Neuronal stem cell (in vitro differentiated cells): ENCODE measurements around the gene STIMATE.

Experiments used
- DNase-seq: peaks from one replicate; pipeline ENCODE4 v3.0.0-alpha.2; 2013; ENCODE audit warnings: low spot score
- H2AFZ ChIP-seq: one replicate; pipeline ENCODE4 v1.6.1; 2013; ENCODE audit warnings: mild to moderate bottlenecking, low read length, inconsistent platforms
- H2AK5ac ChIP-seq: 2 replicates; pipeline ENCODE4 v1.6.1; 2013; ENCODE audit warnings: low read depth, mild to moderate bottlenecking, inconsistent platforms, low read length, moderate library complexity, mixed read lengths
- H2BK120ac ChIP-seq: 2 replicates; pipeline ENCODE4 v1.6.1; 2013; ENCODE audit warnings: low read depth, mild to moderate bottlenecking, inconsistent platforms, low read length, moderate library complexity, mixed read lengths
- H2BK12ac ChIP-seq: one replicate; pipeline ENCODE4 v1.6.1; 2013; ENCODE audit warnings: low read length, inconsistent platforms
- H2BK15ac ChIP-seq: 2 replicates; pipeline ENCODE4 v1.6.1; 2013; ENCODE audit warnings: mild to moderate bottlenecking, low read length, inconsistent platforms, mixed read lengths
- H2BK5ac ChIP-seq: one replicate; pipeline ENCODE4 v1.6.1; 2013; ENCODE audit warnings: inconsistent platforms, mild to moderate bottlenecking, low read length, moderate library complexity
- H3K14ac ChIP-seq: one replicate; pipeline ENCODE4 v1.6.1; 2013; ENCODE audit warnings: low read length, inconsistent platforms
- H3K18ac ChIP-seq: 2 replicates; pipeline ENCODE4 v1.6.1; 2013; ENCODE audit warnings: low read length, inconsistent platforms
- H3K23ac ChIP-seq: 2 replicates; pipeline ENCODE4 v1.6.1; 2013; ENCODE audit warnings: low read depth, mild to moderate bottlenecking, mixed read lengths, low read length, inconsistent platforms; ENCODE audit not compliant: poor library complexity
- H3K27ac ChIP-seq: replicated peaks from 3 replicates; pipeline ENCODE4 v1.5.1; 2013; ENCODE audit warnings: low read length, inconsistent platforms
- H3K27me3 ChIP-seq, 3 experiments: 2 replicates each; pipeline ENCODE4 v1.6.1; 2013; ENCODE audit warnings: low read length in 3 of 3, mild to moderate bottlenecking in 2 of 3, inconsistent platforms in 1 of 3, low read depth in 1 of 3, mixed read lengths in 1 of 3, moderate library complexity in 1 of 3; ENCODE audit not compliant: control insufficient read depth in 3 of 3, insufficient read depth in 3 of 3
- H3K36me3 ChIP-seq, 2 donors: replicated peaks in 1 of 2; 2 replicates each; pipeline ENCODE4 v1.6.1; 2013; ENCODE audit warnings: low read length in 2 of 2; ENCODE audit not compliant: control insufficient read depth in 2 of 2, insufficient read depth in 2 of 2
- H3K4ac ChIP-seq: 2 replicates; pipeline ENCODE4 v1.6.1; 2013; ENCODE audit warnings: inconsistent platforms, mild to moderate bottlenecking, low read length, moderate library complexity
- H3K4me1 ChIP-seq, 2 donors: 1 replicate in 1 of 2; 2 replicates in 1 of 2; pipeline ENCODE4 v1.6.1; 2013; ENCODE audit warnings: low read length in 2 of 2, low read depth in 1 of 2; ENCODE audit not compliant: control insufficient read depth in 2 of 2, insufficient read depth in 1 of 2
- H3K4me2 ChIP-seq: one replicate; pipeline ENCODE4 v1.6.1; 2013; ENCODE audit warnings: mild to moderate bottlenecking, low read length, inconsistent platforms; ENCODE audit not compliant: insufficient read depth, poor library complexity, severe bottlenecking
- H3K4me3 ChIP-seq, 2 donors: 2 replicates each; pipeline ENCODE4 v1.5.1; 2013; ENCODE audit warnings: low read length in 2 of 2, mild to moderate bottlenecking in 2 of 2, inconsistent platforms in 1 of 2, moderate library complexity in 1 of 2
- H3K79me1 ChIP-seq: one replicate; pipeline ENCODE4 v1.6.1; 2013; ENCODE audit warnings: low read depth, mild to moderate bottlenecking, inconsistent platforms, low read length, moderate library complexity
- H3K9ac ChIP-seq: one replicate; pipeline ENCODE4 v1.6.1; 2013; ENCODE audit warnings: mild to moderate bottlenecking, low read depth, low read length, inconsistent platforms; ENCODE audit not compliant: poor library complexity
- H3K9me3 ChIP-seq, 2 donors: replicated peaks in 1 of 2; 2 replicates each; pipeline versions ENCODE3 to v1.6.1; 2013; ENCODE audit warnings: low read length in 2 of 2, mild to moderate bottlenecking in 2 of 2, inconsistent platforms in 1 of 2, low read depth in 1 of 2, mixed read lengths in 1 of 2, moderate library complexity in 1 of 2; ENCODE audit not compliant: control insufficient read depth in 2 of 2, insufficient read depth in 1 of 2
- H4K8ac ChIP-seq: one replicate; pipeline ENCODE4 v1.6.1; 2013; ENCODE audit warnings: low read depth, mild to moderate bottlenecking, inconsistent platforms, low read length, moderate library complexity
- H4K91ac ChIP-seq: one replicate; pipeline ENCODE4 v1.6.1; 2013; ENCODE audit warnings: low read length, low read depth, mild to moderate bottlenecking, inconsistent platforms; ENCODE audit not compliant: poor library complexity
- WGBS, 2 donors: extraction: QIAGEN DNeasy Blood & Tissue Kit; methylation state at CpG; one replicate each; pipeline ENCODE4 v1.1.7; 2013; ENCODE audit warnings: missing lambda C conversion rate in 2 of 2, mixed read lengths in 1 of 2; ENCODE audit not compliant: insufficient read length in 2 of 2, insufficient replicate concordance in 1 of 2; ENCODE audit errors: extremely low coverage in 2 of 2; 5-methylcytosine and 5-hydroxymethylcytosine counted together

The STIMATE gene

DNA sequence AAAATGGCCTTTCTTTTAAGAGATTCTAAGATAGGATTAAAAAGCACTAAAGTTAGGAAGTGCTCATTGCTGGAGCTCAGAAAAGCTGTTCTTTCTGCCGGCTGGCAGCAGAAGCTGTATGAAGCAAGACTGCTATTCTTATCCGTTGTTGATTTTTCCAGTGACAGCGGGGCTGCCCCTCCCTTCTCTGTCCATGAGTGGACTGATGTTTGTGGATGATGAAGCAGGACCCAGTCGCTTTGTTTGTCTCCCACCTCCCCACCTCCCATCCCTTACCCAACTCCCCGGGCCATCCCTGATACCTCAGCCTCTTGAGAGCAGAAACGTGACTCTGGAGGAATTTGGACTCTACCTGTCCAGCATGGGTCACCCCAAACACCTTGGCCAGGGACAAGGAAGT is 52.2 kb downstream of the STIMATE start:
- no CpG with 5 or more reads among the region's 6 CpGs for WGBS, 2 donors
- Histone ChIP-seq H3K9ac (no peak overlapping the region), H2AFZ (no peak overlapping the region), H3K36me3 (peaks cover 12 to 44% of the 10 kb centered on the region in 2 donors), H3K23ac (no peak overlapping the region), H3K79me1 (no peaks in the 10 kb centered on the region), H2BK12ac (no peak overlapping the region), H4K8ac (no peak overlapping the region), H2BK15ac (no peak overlapping the region), H2BK120ac (no peak overlapping the region), H3K9me3 (no peaks in the 10 kb centered on the region), H3K4ac (no peak overlapping the region), H3K27ac (no peak overlapping the region), H4K91ac (no peak overlapping the region), H2AK5ac (no peak overlapping the region), H3K4me2 (no peak overlapping the region), H2BK5ac (no peak overlapping the region), H3K4me1 (peaks cover 0 to 11% of the 10 kb centered on the region in 2 donors), H3K27me3 (no peaks in the 10 kb centered on the region), H3K14ac (no peak overlapping the region), H3K18ac (no peak overlapping the region), H3K4me3 (no peak overlapping the region)
- DNase-seq, result no peak

DNA sequence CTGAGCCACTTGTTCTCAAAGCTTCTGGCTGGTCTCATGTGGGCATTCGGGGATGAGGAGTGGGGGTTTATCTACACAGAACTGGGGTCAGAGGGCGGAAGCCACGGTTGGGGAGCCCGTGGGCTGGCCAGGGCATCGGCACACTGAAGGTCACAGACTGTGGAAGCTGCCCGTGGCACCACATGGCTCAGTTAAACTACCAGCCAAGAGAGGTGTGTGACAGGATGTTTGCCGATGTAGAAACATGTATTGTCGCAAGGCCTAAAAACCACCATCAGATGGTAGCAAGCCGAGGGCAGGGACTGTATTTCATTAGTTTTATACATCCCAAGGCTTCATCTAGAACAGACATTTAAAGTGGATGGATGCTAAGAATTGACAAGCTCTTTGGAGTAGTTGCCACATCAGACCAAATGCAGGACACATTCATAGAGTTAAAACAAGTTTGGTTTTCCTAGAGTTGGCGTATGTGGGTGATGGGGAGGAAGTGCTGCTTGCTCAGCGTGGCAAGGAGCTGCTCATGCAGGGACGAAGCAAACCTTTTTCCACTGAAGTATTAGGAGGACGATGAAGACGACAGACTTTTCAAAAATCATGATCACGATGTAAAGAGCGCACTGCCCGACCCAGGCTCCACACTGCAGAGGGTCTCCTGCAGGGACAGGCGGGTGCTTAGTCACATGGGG is 52.9 kb downstream of the STIMATE start:
- Histone ChIP-seq H3K4me3 (no peak overlapping the region), H3K23ac (no peak overlapping the region), H3K27ac (no peak overlapping the region)

DNA sequence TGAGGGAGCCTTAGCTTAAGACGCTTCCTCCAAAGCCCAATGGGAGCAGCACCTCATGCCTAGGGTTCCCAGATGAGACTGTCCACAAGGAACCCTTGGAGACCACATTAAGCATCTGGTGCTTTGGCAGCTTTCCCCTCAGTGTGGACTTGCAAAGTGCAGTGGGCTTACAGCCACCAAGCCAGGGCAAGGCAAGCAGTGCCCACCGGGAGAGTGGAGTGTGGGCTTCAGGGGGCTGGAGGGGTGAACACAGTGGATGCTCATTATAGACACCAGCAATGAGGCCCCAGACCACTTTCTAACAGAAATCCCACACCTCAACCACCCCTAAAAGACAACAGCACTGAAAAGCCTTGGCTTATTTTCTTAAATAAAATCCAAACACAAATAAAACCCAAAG is 53.5 kb downstream of the STIMATE start:
- Histone ChIP-seq H2BK12ac (no peak overlapping the region), H2BK120ac (no peak overlapping the region), H3K9ac (no peak overlapping the region), H3K79me1 (no peaks in the 10 kb centered on the region), H3K4me2 (no peak overlapping the region), H2AK5ac (no peak overlapping the region), H3K4me3 (no peak overlapping the region), H3K27ac (no peak overlapping the region), H2BK5ac (no peak overlapping the region), H3K9me3 (no peaks in the 10 kb centered on the region), H3K14ac (no peak overlapping the region), H3K4ac (no peak overlapping the region), H3K23ac (no peak overlapping the region), H4K91ac (no peak overlapping the region), H3K36me3 (peaks cover 12 to 34% of the 10 kb centered on the region in 2 donors), H3K18ac (peak overlapping the region; percentile 11), H3K4me1 (peaks cover 0 to 15% of the 10 kb centered on the region in 2 donors), H2AFZ (no peak overlapping the region), H2BK15ac (no peak overlapping the region), H4K8ac (no peak overlapping the region), H3K27me3 (no peaks in the 10 kb centered on the region)
- no CpG with 5 or more reads among the region's 2 CpGs for WGBS, 2 donors
- DNase-seq, result no peak

More for the DNA sequence above, 52.9 kb downstream of the STIMATE start:
- Histone ChIP-seq H2AK5ac (no peak overlapping the region), H2BK120ac (no peak overlapping the region), H4K8ac (no peak overlapping the region), H3K14ac (no peak overlapping the region), H4K91ac (no peak overlapping the region), H3K4me2 (no peak overlapping the region), H2BK5ac (no peak overlapping the region), H3K79me1 (no peaks in the 10 kb centered on the region), H2AFZ (no peak overlapping the region), H3K36me3 (peaks cover 12 to 39% of the 10 kb centered on the region in 2 donors), H3K18ac (no peak overlapping the region), H3K4me1 (peaks cover 0 to 12% of the 10 kb centered on the region in 2 donors), H3K9me3 (no peaks in the 10 kb centered on the region), H3K4ac (no peak overlapping the region), H2BK12ac (no peak overlapping the region), H3K27me3 (no peaks in the 10 kb centered on the region), H3K9ac (no peak overlapping the region), H2BK15ac (no peak overlapping the region)
- DNase-seq, result no peak
- WGBS, 2 donors, result no CpG with 5 or more reads among the region's 18 CpGs

DNA sequence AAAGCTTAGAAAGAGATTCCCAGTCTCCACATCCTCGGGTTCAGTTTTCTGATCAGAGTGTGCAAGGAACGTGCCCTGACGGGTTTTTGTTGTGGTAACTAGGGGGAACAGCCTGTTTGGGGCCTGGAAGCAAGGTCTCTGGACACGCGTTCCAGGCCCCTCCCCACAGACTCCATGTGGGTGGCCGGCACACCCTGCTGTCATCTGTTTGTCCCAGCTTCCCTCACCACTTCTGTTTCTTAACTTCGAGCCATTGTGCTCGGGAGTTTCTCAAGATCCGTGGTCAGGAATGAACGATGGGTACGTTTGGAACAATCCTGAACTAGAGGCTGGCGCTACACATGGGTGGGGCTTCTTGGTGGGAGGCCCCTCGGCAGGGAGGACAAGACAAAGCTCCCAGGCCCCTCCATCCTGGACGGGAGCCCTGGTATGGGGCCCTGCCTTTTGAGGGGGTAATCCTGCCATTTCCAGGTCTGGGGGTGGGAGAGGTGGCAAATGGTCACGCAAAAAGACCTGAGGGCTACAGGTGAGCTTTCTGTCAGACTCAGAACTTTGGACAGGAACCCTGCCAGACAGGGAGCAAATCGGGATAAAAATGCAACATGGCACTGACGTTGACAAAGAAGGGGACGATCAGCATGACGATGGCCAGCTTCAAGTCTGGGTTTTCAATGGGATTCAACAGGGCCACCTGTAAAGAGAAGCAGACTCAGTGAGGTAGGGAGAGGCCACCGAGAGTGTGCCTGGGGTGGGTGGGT is 54.1 kb downstream of the STIMATE start:
- no peak overlapping the region for H3K4me2 ChIP-seq
- H2BK120ac ChIP-seq, result no peak overlapping the region
- peaks cover 0 to 15% of the 10 kb centered on the region in 2 donors for H3K4me1 ChIP-seq
- no CpG with 5 or more reads among the region's 20 CpGs for WGBS, 2 donors
- H3K18ac ChIP-seq, result no peak overlapping the region
- no peaks in the 10 kb centered on the region for H3K79me1 ChIP-seq
- H2BK12ac ChIP-seq, result no peak overlapping the region
- no peak overlapping the region for H3K9ac ChIP-seq
- H2BK15ac ChIP-seq, result no peak overlapping the region
- no peaks in the 10 kb centered on the region for H3K27me3 ChIP-seq
- H3K4me3 ChIP-seq, result no peak overlapping the region
- H2AFZ ChIP-seq, result no peak overlapping the region
- H3K36me3 ChIP-seq, result peaks cover 9 to 28% of the 10 kb centered on the region in 2 donors
- no peak overlapping the region for H3K27ac ChIP-seq
- H3K23ac ChIP-seq, result no peak overlapping the region
- DNase-seq, result no peak
- no peak overlapping the region for H4K91ac ChIP-seq
- no peak overlapping the region for H2BK5ac ChIP-seq
- no peak overlapping the region for H4K8ac ChIP-seq
- no peaks in the 10 kb centered on the region for H3K9me3 ChIP-seq
- H2AK5ac ChIP-seq, result no peak overlapping the region
- no peak overlapping the region for H3K4ac ChIP-seq
- no peak overlapping the region for H3K14ac ChIP-seq
